Uterine smooth muscle cell (primary cell): ENCODE data around the gene KLK14. TPM values are rescaled to one million over a fixed set of nuclear protein-coding genes. Genes with fewer than 3 reads are reported as not detected.

Experiments
- total RNA-seq: library from RNA; depleted of rRNA; stranded (reverse); fragments of >200 nt; gene quantifications from 2 replicates; pipeline ENCODE4 v1.2.3, GENCODE V29; 2014

KLK14 gene
- total RNA-seq, result not detected in 2 replicates

DNA sequence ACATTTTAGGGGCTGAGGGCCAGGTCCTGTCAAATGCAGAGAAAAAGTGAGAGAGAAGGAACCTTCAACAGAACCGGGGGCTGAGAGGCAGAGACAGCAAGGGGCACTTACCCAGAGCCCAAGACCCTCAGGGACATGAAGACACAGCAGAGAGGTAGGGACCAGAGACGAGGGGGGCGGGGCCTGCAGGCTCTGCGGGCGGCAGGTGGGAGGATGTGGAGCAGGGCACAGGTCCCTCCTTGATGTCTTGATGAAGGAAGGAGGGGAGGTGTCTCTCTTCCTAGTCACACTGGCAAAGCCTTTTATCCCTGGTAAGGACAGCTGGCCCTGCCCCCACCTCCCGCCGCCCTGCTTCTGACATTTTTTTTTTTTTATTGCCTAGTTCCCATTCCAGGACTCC, at the start of gene KLK14:
KLK14 (minus strand) TSS at position 277 of the 400 bp plus-strand sequence; CDS start at position 4, 273 bp downstream.

GRCh38 chr19:51124729-51125128, 42.0 kb upstream of the KLK14 start, which contains the start of gene SIGLEC9:
Gene SIGLEC9, plus strand, starts transcription at chr19:51124906. Its CDS starts 69 bp downstream, at chr19:51124975.

GRCh38 chr19:51108066-51108804, 25.5 kb upstream of the KLK14 start, which contains the start of gene CTU1:
Gene CTU1, minus strand, starts transcription at chr19:51108409. Its CDS starts 3,840 bp downstream, at chr19:51104569.

DNA sequence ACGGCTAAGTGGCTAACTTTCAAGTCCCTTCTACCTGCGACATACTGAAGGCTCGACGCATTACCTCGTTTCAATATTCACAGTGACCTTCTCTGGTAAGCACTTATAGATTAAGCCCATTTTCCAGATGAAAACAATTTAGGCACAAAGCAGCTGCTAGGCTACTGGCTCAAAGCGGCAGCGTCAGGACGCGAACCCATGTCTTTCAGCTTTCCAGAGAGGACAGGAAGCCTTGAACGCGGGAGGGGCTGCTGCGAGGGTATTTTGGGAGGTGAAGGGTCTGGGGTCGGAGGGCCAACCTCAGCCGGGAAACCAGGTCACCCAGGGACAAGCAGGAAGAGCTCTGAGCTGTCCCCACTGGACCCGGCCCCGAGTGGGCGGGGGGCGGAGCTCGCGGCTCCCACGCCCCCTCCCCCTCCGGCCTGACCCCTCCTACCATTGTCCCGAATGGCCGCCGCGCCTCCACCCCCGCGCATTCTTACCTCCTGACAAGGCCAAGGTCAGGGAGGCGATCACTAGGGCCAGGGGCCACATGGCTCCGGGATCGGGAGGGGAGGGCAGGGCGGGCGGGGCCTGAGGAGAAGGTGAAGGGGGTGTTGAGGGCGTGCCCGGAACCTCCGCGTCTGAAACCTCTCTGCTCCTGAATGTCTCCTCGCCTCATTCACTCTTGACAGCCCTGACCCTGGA, 18.0 kb downstream of the KLK14 start, which contains the start of gene KLK13:
KLK13 (minus strand) TSS at position 559 of the 687 bp plus-strand sequence; CDS start at position 534, 25 bp downstream.

DNA sequence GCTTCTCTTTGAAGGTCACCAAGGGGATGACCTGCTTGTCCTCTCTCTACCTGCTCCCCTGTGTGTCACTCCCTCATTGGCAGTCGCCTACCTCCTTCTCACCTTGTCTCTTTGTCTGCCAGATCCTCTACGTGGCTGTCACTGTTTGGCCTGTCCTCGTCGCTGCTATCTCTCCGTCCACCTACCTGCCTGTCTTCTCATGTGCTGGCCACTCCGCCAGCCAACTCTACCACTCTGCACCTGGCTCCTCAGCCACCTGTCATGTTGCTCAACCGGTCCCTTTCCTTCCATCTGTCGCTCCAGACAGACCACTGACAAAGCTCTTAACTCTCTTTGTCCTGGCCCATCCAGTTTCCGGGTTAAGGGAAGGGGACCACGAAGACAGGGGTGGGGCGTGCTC, 48.0 kb downstream of the KLK14 start, which contains the start of gene KLK12:
KLK12 (minus strand) TSS at position 299 of the 400 bp plus-strand sequence. CDS start 381 bp downstream, outside the sequence.

Other genes with a start within 250 kb of the KLK14 start
- gene KLK15, start 249.3 kb downstream of the KLK14 start, total RNA-seq, result not detected in 2 replicates
- not detected in 2 replicates for gene KLK3, start 228.0 kb downstream of the KLK14 start, total RNA-seq
- gene KLK2, start 209.4 kb downstream of the KLK14 start, total RNA-seq, result 0.22 TPM in 1 of 2 replicates, not detected in the other
- gene KLK4, start 171.5 kb downstream of the KLK14 start, total RNA-seq, result not detected in 2 replicates
- not detected in 2 replicates for gene KLK5, start 129.8 kb downstream of the KLK14 start, total RNA-seq
- not detected in 2 replicates for gene KLK6, start 113.3 kb downstream of the KLK14 start, total RNA-seq
- gene KLK7, start 99.0 kb downstream of the KLK14 start, total RNA-seq, result not detected in 2 replicates
- not detected in 2 replicates for gene KLK8, start 81.3 kb downstream of the KLK14 start, total RNA-seq
- not detected in 2 replicates for gene KLK10, start 63.2 kb downstream of the KLK14 start, total RNA-seq
- gene KLK11, start 56.3 kb downstream of the KLK14 start, total RNA-seq, result not detected in 2 replicates
- gene KLK12, start 47.9 kb downstream of the KLK14 start, total RNA-seq, result not detected in 2 replicates
- not detected in 2 replicates for gene KLK13, start 17.8 kb downstream of the KLK14 start, total RNA-seq
- 9.5 and 11.1 TPM in 2 replicates for gene CTU1, start 25.5 kb upstream of the KLK14 start, total RNA-seq
- 0.44 TPM in 1 of 2 replicates, not detected in the other for gene SIGLEC9, start 42.0 kb upstream of the KLK14 start, total RNA-seq
- not detected in 2 replicates for gene SIGLEC7, start 59.4 kb upstream of the KLK14 start, total RNA-seq
- 0.22 TPM in 1 of 2 replicates, not detected in the other for gene CD33, start 142.2 kb upstream of the KLK14 start, total RNA-seq
- not detected in 2 replicates for gene SIGLECL1, start 168.2 kb upstream of the KLK14 start, total RNA-seq
- gene IGLON5, start 228.8 kb upstream of the KLK14 start, total RNA-seq, result not detected in 2 replicates